AG09319 (cell line): ENCODE measurements around the gene BTBD3.

Source experiments
- DNase-seq: peaks from one replicate; pipeline ENCODE4 v3.0.0-alpha.2; 2010; ENCODE audit warnings: low read depth; ENCODE audit errors: extremely low read depth
- TF ChIP-seq, protein P1 (sequence below): IDR thresholded peaks from 2 replicates; pipeline ENCODE4 v1.5.1; 2011; ENCODE audit warnings: low read depth, mild to moderate bottlenecking, inconsistent platforms, low read length, moderate library complexity

Gene BTBD3

GRCh38 chr20:11901127-11901526, 16.6 kb upstream of the BTBD3 start:
- TF ChIP-seq, protein P1, sequence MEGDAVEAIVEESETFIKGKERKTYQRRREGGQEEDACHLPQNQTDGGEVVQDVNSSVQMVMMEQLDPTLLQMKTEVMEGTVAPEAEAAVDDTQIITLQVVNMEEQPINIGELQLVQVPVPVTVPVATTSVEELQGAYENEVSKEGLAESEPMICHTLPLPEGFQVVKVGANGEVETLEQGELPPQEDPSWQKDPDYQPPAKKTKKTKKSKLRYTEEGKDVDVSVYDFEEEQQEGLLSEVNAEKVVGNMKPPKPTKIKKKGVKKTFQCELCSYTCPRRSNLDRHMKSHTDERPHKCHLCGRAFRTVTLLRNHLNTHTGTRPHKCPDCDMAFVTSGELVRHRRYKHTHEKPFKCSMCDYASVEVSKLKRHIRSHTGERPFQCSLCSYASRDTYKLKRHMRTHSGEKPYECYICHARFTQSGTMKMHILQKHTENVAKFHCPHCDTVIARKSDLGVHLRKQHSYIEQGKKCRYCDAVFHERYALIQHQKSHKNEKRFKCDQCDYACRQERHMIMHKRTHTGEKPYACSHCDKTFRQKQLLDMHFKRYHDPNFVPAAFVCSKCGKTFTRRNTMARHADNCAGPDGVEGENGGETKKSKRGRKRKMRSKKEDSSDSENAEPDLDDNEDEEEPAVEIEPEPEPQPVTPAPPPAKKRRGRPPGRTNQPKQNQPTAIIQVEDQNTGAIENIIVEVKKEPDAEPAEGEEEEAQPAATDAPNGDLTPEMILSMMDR = no peak
- DNase-seq = no peak

GRCh38 chr20:11902285-11902697, 15.4 kb upstream of the BTBD3 start:
- no peak for DNase-seq
- TF ChIP-seq, protein P1 = no peak

- DNase-seq = no peak
- TF ChIP-seq, protein P1 = no peak
Measured at GRCh38 chr20:11905460-11906179, 12.1 kb upstream of the BTBD3 start.

DNA sequence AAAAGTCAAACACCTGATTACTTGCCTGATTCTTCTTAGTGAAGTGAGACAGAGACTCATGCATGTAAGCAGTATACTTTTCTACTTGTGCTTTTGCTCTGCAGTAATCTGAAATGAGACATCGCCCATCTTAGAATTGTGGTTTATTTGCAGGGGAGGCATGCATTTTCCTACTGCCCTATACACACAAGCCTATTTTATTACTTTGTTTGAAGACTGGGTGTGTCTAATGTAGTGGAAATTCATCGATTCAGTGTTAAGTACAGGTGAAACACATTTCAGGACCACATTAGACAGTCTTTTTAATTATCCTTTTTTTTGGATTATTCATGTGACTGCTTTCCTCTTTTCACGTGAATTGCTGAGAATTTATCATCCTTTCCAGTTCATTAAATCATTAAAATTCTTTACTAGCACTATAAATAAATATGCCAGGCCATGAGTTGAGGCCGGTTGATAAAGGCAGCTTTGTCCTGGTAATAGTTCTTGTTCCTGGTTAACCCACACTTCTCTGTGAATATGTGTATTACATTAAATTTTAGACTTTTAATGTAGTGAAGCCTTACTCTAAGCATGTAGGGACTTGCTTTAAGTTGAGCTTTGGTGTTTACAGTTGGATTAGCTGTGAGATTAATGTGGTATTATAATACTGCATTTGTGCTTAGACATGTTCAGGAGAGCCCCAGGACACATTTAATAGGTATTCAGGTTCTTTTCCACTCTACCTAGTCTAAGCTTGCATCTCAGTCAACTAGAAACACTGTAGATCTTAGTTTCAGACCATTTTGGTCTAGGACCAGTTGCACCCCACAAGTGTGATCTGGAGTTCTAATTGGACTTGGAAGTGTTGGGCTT, 10.8 kb upstream of the BTBD3 start:
- TF ChIP-seq, protein P1 = no peak
- no peak for DNase-seq

DNA sequence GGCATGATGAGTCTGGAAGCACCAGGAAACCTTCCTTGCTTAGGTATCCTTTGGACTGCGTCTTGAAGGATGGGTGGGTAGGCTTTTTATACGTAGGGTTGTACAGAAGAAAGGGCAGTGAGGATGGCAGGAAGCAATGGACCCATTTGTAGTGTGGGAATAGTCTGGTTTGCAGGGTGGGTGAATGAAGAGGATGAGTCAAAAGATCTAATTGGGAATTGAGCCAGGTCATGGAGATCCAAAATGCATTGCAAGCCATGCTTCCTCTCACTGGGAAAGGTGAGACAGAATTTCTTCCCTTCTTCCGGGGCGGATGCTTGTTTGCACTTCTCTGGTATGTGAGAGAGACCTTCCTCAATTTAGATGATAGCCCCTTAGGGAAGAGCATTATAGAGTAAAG, 10.1 kb upstream of the BTBD3 start:
- no peak for DNase-seq
- TF ChIP-seq, protein P1 = no peak

DNA sequence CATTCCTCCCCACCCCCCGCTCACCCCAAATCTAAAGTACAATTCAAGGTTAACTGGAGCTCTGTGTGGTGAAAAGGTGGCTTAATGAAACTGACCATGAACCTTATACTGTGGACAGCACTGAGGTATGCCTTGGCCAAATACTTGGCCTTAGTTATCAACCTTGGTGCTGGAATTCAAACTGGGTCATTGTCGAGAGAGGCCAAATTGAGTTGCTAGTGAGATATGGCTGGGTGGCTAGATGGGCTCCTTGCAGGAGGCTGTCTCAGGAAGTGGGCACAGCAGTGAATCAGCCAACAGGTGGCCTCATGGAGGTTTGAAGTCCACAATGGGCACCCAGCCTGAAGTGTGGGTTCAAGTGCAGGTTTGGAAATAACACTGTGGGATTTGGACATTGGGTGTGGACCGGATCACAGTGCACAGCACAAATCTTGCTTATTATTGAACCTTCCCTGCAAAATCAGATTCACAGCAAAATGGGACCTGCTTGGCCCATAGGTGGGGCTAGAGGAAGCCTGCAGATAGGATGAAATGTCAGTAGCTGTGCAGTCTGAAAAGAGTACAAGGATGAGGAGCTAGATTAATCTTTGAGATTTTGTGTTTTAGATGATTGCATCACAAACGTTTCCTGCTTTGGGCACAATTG, 5.6 kb upstream of the BTBD3 start:
- no peak for DNase-seq
- TF ChIP-seq, protein P1 = peak; percentile 30
